K562 (cell line): ENCODE results near the gene SPTBN5. TPM values are rescaled to one million over a fixed set of nuclear protein-coding genes. Genes with fewer than 3 reads are reported as not detected.

Experiments
- DPF2 ChIP-seq: fragments of 450-650 bp; IDR thresholded peaks from 2 replicates; pipeline ENCODE4 v1.6.1; 2016
- MYBL2 ChIP-seq, 2 experiments: fragments of 450-650 bp in 1 of 2; sonication (generic) in 1 of 2; formaldehyde crosslinking in 1 of 2; IDR thresholded peaks; 2 replicates each; pipeline versions ENCODE4 v1.6.1 to v1.8.1; 2017 to 2022; ENCODE audit warnings: borderline replicate concordance in 1 of 2, inconsistent platforms in 1 of 2, low read depth in 1 of 2, mild to moderate bottlenecking in 1 of 2, missing genetic modification reagents in 1 of 2, moderate library complexity in 1 of 2
- NR2F6 ChIP-seq: fragments of 450-650 bp; formaldehyde crosslinking; IDR thresholded peaks from 2 replicates; pipeline ENCODE4 v1.4.0; 2020; ENCODE audit warnings: mild to moderate bottlenecking
- NR4A1 ChIP-seq, 2 experiments: fragments of 250-450 bp in 1 of 2; fragments of 450-650 bp in 1 of 2; sonication (Bioruptor Pico) in 1 of 2; IDR thresholded peaks; 2 replicates each; pipeline versions ENCODE4 v1.4.0 to v1.6.1; 2016 to 2020; ENCODE audit warnings: mild to moderate bottlenecking in 2 of 2, missing compliant biosample characterization in 1 of 2, missing genetic modification characterization in 1 of 2, moderate library complexity in 1 of 2
- polyA plus RNA-seq, 8 experiments: library from polyadenylated mRNA; depleted of rRNA in 4 of 8; stranded (reverse) in 5 of 8; unstranded in 3 of 8; fragments of >200 nt; fragmentation: Nextera tagmentation in 2 of 8; fragmentation: Illumina TruSeq in 1 of 8; extraction: Ambion mirVana in 2 of 8; extraction: Trizol in 1 of 8; gene quantifications; 2 replicates each; pipeline versions ENCODE4 v1.2.1 to v1.2.3, GENCODE V29; 2011 to 2014; ENCODE audit warnings: inconsistent platforms in 1 of 8, missing spikeins in 1 of 8
- total RNA-seq, 7 experiments: library from RNA; depleted of rRNA in 6 of 7; stranded (reverse); fragments of >200 nt in 6 of 7; fragmentation: Illumina TruSeq in 2 of 7; extraction: Trizol in 2 of 7; gene quantifications; 2 replicates each; pipeline versions ENCODE4 v1.2.1 to v1.2.3, GENCODE V29; 2011 to 2021; ENCODE audit warnings: low replicate concordance in 1 of 7
- TF ChIP-seq, protein P1 (sequence below), 2 experiments: fragments of 450-650 bp in 1 of 2; sonication (generic) in 1 of 2; formaldehyde crosslinking in 1 of 2; IDR thresholded peaks; 2 replicates each; pipeline versions ENCODE4 v1.7.1 to v1.9.0; 2016 to 2022; ENCODE audit warnings: inconsistent platforms in 1 of 2, mild to moderate bottlenecking in 1 of 2, missing genetic modification reagents in 1 of 2

The SPTBN5 gene
- total and polyA plus RNA-seq, 9 of the 15 experiments (the other 6 are each of a cell fraction or from before 2014, with no cell fraction given): 0.02 TPM; not detected in 8

DNA sequence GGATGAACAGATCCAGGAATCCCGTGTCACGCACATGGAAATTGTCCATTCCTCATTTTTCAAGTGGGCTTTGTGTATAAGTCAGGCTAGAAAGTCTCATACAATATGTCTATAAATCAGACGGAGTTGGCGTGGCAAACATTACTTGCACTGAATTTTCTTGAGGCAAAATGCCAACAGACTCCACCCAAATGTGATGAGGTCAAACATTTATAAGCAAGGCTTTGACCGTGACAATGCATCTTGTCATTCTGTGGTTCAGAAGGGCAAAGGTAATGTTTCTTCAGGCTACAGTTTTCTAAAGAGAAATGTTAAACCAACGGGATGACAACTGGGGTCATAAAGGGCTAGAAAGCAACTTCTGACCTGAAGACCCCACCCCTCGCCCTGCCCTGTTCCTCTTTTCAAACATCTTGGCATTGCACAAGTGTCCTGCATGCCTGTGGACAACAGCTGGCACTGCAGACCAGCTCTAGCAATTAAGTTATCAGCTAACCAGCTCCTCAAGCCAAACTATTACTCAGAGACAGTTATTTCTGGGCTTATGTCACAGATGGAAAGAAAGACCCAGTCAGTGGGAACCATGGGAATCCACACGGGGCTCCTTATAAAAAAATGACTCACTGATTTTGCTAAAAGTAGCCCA, 36.5 kb upstream of the SPTBN5 start (continued):
- TF ChIP-seq, protein P1, sequence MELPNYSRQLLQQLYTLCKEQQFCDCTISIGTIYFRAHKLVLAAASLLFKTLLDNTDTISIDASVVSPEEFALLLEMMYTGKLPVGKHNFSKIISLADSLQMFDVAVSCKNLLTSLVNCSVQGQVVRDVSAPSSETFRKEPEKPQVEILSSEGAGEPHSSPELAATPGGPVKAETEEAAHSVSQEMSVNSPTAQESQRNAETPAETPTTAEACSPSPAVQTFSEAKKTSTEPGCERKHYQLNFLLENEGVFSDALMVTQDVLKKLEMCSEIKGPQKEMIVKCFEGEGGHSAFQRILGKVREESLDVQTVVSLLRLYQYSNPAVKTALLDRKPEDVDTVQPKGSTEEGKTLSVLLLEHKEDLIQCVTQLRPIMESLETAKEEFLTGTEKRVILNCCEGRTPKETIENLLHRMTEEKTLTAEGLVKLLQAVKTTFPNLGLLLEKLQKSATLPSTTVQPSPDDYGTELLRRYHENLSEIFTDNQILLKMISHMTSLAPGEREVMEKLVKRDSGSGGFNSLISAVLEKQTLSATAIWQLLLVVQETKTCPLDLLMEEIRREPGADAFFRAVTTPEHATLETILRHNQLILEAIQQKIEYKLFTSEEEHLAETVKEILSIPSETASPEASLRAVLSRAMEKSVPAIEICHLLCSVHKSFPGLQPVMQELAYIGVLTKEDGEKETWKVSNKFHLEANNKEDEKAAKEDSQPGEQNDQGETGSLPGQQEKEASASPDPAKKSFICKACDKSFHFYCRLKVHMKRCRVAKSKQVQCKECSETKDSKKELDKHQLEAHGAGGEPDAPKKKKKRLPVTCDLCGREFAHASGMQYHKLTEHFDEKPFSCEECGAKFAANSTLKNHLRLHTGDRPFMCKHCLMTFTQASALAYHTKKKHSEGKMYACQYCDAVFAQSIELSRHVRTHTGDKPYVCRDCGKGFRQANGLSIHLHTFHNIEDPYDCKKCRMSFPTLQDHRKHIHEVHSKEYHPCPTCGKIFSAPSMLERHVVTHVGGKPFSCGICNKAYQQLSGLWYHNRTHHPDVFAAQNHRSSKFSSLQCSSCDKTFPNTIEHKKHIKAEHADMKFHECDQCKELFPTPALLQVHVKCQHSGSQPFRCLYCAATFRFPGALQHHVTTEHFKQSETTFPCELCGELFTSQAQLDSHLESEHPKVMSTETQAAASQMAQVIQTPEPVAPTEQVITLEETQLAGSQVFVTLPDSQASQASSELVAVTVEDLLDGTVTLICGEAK (IDR thresholded peaks at IDR 0.05): no peak
- TF ChIP-seq, protein P1 (CRISPR knock-in tag; IDR thresholded peaks at IDR 0.05): no peak
- TF ChIP-seq MYBL2 (IDR thresholded peaks at IDR 0.05; ENCODE audit: low read depth) (no peak), MYBL2 (CRISPR knock-in tag; IDR thresholded peaks at IDR 0.05; ENCODE audit: borderline replicate concordance) (no peak), DPF2 (no peak), NR4A1 (CRISPR knock-in tag; IDR thresholded peaks at IDR 0.05) (no peak), NR4A1 (tag; IDR thresholded peaks at IDR 0.05) (no peak), NR2F6 (CRISPR knock-in tag) (no peak)
- TF ChIP-seq, all 486 proteins: peak for 6
